ENCODE measurements around the gene PTPRC. TPM values are rescaled to one million over a fixed set of nuclear protein-coding genes. Genes with fewer than 3 reads are reported as not detected.

Gene PTPRC
- total RNA-seq, 1 experiment from 2014 or later = 1.4 TPM

GRCh38 chr1:198805498-198806151, 166.8 kb downstream of the PTPRC start:
- in situ Hi-C loops (cut with HindIII; ENCODE audit: low pct_unique_long_range_greater_than_20kb, low sequenced_read_pairs) (no loop called here), intact Hi-C loops (cut with micrococcal nuclease; ENCODE audit: unreplicated experiment) (no loop called here)
- ChIA-PET CTCF (no interaction called here), POLR2A (no interaction called here)
- Histone ChIP-seq H3K27me3 (ENCODE audit: control insufficient read depth, insufficient read depth, low read length) (no peaks in the 10 kb centered on the region), H3K4me3 (ENCODE audit: low read depth in 2 of 2, low read length in 2 of 2) (no peak overlapping the region), H3K4me1 (ENCODE audit: control insufficient read depth, insufficient read depth, low read length) (no peaks in the 10 kb centered on the region), H3K27ac (ENCODE audit: low read length) (no peak overlapping the region), H3K36me3 (ENCODE audit: control insufficient read depth, insufficient read depth, low read length) (no peaks in the 10 kb centered on the region), H3K9me3 (ENCODE audit: control insufficient read depth, insufficient read depth, low read depth, low read length) (no peaks in the 10 kb centered on the region)
- no peak for DNase-seq (ENCODE audit: low read depth, low spot score)
- no TSS peak for BruUV-seq (replicated peaks)
- no peak for ATAC-seq
- no peak for TF ChIP-seq CTCF (IDR thresholded peaks at IDR 0.05)
- TF ChIP-seq TCF7L2 (IDR thresholded peaks at IDR 0.05; ENCODE audit: low read depth, low read length) = no peak
- TF ChIP-seq SIN3A (IDR thresholded peaks at IDR 0.05; ENCODE audit: borderline replicate concordance, insufficient read depth, low read depth, low read length) = no peak
- TF ChIP-seq, protein P1, sequence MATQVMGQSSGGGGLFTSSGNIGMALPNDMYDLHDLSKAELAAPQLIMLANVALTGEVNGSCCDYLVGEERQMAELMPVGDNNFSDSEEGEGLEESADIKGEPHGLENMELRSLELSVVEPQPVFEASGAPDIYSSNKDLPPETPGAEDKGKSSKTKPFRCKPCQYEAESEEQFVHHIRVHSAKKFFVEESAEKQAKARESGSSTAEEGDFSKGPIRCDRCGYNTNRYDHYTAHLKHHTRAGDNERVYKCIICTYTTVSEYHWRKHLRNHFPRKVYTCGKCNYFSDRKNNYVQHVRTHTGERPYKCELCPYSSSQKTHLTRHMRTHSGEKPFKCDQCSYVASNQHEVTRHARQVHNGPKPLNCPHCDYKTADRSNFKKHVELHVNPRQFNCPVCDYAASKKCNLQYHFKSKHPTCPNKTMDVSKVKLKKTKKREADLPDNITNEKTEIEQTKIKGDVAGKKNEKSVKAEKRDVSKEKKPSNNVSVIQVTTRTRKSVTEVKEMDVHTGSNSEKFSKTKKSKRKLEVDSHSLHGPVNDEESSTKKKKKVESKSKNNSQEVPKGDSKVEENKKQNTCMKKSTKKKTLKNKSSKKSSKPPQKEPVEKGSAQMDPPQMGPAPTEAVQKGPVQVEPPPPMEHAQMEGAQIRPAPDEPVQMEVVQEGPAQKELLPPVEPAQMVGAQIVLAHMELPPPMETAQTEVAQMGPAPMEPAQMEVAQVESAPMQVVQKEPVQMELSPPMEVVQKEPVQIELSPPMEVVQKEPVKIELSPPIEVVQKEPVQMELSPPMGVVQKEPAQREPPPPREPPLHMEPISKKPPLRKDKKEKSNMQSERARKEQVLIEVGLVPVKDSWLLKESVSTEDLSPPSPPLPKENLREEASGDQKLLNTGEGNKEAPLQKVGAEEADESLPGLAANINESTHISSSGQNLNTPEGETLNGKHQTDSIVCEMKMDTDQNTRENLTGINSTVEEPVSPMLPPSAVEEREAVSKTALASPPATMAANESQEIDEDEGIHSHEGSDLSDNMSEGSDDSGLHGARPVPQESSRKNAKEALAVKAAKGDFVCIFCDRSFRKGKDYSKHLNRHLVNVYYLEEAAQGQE (IDR thresholded peaks at IDR 0.05; ENCODE audit: insufficient read depth in 1 of 2, low read depth in 2 of 2, low read length in 1 of 2) = no peak
- TF ChIP-seq POLR2AphosphoS5 (IDR thresholded peaks at IDR 0.05; ENCODE audit: low read depth, low read length) = no peak

- CTCF ChIA-PET = no interaction called here
- TF ChIP-seq SIN3A (IDR thresholded peaks at IDR 0.05; ENCODE audit: borderline replicate concordance, insufficient read depth, low read depth, low read length) (no peak), POLR2AphosphoS5 (IDR thresholded peaks at IDR 0.05; ENCODE audit: low read depth, low read length) (no peak), CTCF (IDR thresholded peaks at IDR 0.05) (no peak), TCF7L2 (IDR thresholded peaks at IDR 0.05; ENCODE audit: low read depth, low read length) (no peak)
- TF ChIP-seq, protein P1 (IDR thresholded peaks at IDR 0.05; ENCODE audit: insufficient read depth in 1 of 2, low read depth in 2 of 2, low read length in 1 of 2) = no peak
- POLR2A ChIA-PET = no interaction called here
These were observed 168.0 kb downstream of the PTPRC start for GRCh38 chr1:198806861-198807260.

More at GRCh38 chr1:198806861-198807260, 168.0 kb downstream of the PTPRC start:
- no TSS peak for BruUV-seq (replicated peaks)
- no peaks in the 10 kb centered on the region for H3K27me3 ChIP-seq (ENCODE audit: control insufficient read depth, insufficient read depth, low read length)
- DNase-seq (ENCODE audit: low read depth, low spot score) (no peak), ATAC-seq (no peak)
- H3K27ac ChIP-seq (ENCODE audit: low read length) = no peak overlapping the region
- in situ Hi-C loops (cut with HindIII; ENCODE audit: low pct_unique_long_range_greater_than_20kb, low sequenced_read_pairs) = no loop called here
- intact Hi-C loops (cut with micrococcal nuclease; ENCODE audit: unreplicated experiment) = no loop called here
- no peak overlapping the region for H3K4me3 ChIP-seq (ENCODE audit: low read depth in 2 of 2, low read length in 2 of 2)
- no peaks in the 10 kb centered on the region for H3K4me1 ChIP-seq (ENCODE audit: control insufficient read depth, insufficient read depth, low read length)
- H3K36me3 ChIP-seq (ENCODE audit: control insufficient read depth, insufficient read depth, low read length) = no peaks in the 10 kb centered on the region
- H3K9me3 ChIP-seq (ENCODE audit: control insufficient read depth, insufficient read depth, low read depth, low read length) = no peaks in the 10 kb centered on the region
